Measurements from ENCODE around the gene RAB20.

Gene RAB20

GRCh38 chr13:110529522-110530311 lies 31.8 kb downstream of the RAB20 start:
- DNase-seq (ENCODE audit: low read depth in 2 of 2) = no peak

- DNase-seq (ENCODE audit: low read depth in 2 of 2) = no peak
Observed at GRCh38 chr13:110528911-110529310, 32.6 kb downstream of the RAB20 start.

DNA sequence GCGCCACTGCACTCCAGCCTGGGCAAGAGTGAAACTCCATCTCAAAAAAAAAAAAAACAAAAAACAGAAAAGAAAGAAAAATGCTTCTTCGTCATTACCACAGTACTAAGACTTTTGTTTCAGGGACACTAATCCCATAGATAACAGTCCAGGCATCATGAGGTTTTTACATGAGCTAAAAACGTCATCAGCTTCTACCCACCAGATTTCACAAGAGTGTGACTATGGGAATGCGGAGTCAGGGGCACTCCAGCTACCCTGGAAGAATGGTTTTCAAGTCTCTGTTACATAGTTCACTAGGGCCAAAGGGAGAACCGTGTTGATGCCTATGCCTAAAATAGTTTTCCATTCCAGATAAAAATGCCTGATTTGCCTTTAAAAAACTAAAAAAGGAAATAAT lies 33.2 kb downstream of the RAB20 start:
- no peak for DNase-seq (ENCODE audit: low read depth in 2 of 2)

GRCh38 chr13:110525328-110526319 lies 35.9 kb downstream of the RAB20 start:
- no peak for DNase-seq (ENCODE audit: low read depth in 2 of 2)

DNA sequence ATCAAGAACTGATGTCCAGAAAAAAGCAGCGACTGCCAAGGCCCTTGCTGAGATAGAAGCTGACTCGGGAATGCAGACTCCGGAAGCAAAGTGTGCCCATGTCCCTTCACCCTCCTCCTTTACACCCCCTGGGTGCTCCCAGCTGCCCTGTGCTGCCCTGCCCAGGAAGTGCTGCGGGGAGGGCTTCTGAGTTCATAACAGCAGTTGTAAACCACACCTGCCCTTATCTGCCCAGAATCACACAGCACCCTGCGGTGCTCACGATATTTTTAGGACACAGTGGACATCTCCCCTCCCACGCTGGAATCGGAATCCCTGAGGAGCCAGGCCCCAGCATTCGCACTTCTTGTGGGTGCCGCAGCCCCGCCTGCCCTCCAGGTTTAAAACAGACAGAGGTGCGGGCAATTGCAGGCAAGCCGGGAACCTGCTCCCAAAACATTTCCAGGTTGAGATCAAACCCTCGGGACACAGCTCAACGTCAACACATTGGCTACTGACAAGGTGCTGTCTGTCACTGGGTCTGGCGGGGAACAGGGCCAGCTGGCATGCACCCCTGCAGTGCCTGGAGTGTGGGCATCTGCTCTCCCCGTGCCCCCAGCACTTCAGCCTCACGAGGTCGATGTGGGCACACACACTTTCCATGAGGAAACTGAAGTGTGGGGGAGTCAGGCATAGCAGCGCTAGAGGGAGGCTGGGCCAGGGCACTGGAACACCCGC lies 36.8 kb downstream of the RAB20 start:
- DNase-seq (ENCODE audit: low read depth in 2 of 2) = no peak

- DNase-seq (ENCODE audit: low read depth in 2 of 2) = no peak
Observed at GRCh38 chr13:110523838-110524540, 37.5 kb downstream of the RAB20 start.

- no peak for DNase-seq (ENCODE audit: low read depth in 2 of 2)
Observed at GRCh38 chr13:110523180-110523579, 38.3 kb downstream of the RAB20 start.

GRCh38 chr13:110522721-110523120 lies 38.8 kb downstream of the RAB20 start:
- no peak for DNase-seq (ENCODE audit: low read depth in 2 of 2)

GRCh38 chr13:110521946-110522345 lies 39.6 kb downstream of the RAB20 start:
- no peak for DNase-seq (ENCODE audit: low read depth in 2 of 2)

DNA sequence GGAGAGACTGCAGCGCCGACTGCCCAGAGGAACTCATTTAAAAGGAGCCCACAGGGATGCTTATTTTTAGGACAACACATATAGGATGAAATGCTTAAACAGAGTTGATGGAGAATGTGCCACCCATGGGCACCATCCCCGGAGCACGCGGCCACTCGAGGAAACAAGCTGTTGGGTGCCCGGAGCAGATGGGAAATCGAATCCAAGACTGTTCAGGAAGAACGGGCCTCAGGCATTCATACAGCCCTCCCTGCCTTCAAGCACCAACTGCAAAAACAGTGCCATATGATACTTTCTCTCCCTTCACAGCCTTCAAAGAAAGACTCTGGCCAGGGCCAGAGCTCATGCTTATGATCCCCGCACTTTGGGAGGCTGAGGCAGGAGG lies 40.2 kb downstream of the RAB20 start:
- DNase-seq (ENCODE audit: low read depth in 2 of 2) = no peak

DNA sequence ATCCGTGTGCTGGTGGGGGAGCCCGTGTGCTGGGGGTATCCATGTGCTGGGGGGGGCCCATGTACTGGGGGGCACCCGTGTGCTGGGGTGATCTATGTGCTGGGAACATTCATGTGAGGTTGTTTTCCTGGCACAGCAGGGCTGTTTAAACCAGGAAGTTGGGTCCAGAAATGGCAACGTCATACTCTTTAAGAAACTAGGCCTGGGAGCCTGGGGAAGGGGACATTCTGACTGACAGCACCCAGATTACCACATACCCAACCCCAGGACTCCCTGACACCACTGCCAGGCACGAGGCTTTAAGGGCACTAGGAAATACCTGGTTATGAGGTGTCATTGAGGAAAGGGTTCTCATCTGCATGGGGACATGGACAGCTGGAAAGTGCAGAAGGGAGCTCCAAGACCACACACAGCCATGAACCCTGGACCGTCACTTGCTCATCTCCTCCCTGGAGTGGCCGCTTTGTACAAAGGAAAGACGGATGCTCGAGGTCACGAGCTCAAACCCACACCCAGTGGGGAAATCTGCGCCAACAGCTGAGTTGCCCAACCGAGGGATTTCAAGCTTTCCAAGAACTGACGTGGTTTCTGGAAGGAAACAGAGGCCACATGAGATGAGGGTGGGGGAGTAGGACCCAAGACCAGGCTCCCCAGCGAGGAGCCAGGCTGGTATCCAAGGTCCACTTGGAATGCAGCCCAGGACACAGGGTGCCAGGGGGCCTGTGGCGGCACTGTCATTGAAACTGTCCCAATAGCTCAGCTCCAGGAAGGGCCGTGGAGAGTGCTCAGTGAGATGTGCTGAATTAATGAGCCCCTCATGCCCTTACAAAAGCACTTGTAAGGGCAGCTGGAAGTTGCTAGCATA lies 40.9 kb downstream of the RAB20 start:
- no peak for DNase-seq (ENCODE audit: low read depth in 2 of 2)

- DNase-seq (ENCODE audit: low read depth in 2 of 2) = no peak
Observed at GRCh38 chr13:110519506-110519905, 42.0 kb downstream of the RAB20 start.

GRCh38 chr13:110519046-110519445 lies 42.5 kb downstream of the RAB20 start:
- no peak for DNase-seq (ENCODE audit: low read depth in 2 of 2)

DNA sequence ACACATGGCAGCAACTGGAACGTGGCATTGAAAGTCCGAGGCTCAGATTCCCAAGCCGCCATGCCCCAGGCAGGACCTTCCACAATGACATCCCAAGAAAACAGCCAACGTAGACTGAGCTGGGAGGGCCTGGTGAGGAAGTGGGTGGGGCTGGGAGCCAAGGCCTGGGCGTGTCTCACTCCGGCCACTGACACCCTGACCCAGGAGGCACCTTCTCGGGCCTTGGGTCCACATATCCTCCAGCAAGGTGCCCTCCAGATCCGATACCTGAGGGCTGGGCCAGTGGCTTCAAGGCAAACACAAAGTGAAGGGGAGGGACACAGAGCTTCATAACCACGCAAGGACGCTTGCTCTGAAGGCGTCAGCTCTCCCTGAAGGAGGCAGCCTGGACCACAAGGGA lies 43.0 kb downstream of the RAB20 start:
- no peak for DNase-seq (ENCODE audit: low read depth in 2 of 2)

DNA sequence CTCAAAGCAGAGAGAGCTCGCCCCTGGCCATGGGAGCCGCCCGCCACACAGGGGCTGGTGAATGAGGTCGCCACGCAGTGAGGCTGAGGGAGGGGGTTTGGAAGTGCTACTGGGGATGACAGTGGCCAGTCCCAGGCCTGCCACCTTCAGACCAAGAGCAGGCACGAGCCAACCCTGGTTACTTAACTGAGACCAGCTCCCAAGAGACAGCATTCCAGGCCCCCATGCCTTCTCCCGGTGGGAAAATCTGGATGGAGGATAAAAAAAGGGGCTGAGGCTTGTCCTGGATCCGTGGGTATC lies 43.3 kb downstream of the RAB20 start:
- no peak for DNase-seq (ENCODE audit: low read depth in 2 of 2)

DNA sequence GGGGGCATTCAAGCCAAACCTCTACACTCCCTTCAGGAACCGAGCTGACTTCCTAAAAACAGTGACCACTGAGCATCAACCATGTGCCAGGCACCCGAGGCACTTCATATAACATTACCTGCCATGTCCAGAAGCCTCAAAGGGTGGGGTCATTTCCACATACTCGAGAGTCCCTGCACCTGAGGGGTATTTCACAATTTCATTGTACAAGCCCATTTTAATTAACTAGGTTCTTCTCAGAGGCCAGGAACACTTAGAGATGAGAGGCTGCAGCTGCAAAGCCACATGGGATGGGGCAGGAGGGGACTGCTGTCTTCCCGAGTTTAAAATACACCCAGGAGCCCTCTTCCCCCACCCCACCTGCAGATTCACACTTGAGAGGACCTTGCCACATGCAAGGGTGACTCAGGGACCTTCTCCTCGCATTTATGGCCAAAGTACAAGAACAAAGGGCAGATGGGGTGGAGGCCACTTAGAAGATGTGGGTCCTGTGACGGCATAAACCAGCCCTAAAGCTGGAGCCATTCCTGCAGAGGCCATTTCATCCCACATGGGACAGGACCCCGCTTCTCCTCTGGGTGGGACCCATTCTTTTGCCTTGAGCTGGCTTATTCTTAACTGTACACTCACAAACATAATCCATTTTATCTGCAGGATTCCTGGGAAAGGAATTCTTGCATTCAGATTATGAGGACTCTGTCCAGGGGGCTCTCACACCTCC lies 43.9 kb downstream of the RAB20 start:
- DNase-seq (ENCODE audit: low read depth in 2 of 2) = no peak

DNA sequence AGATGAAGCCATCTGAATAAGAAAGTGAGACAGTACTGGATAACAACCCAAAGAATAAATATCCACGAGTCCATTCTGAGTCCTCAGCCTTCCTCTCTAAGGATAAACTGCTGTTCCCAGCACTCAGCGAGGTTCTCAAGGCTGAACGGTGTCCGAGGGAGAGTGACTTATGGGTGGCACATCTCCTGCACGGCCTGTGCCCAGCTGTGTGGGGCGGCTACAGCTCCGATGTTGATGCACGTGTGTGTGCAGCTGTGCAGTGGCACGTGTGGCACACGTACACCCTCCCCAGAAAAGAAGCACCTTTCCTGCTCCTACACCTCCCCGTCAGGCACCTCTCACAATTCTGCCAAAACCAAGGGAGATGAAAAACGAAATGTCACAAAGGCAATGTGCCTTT lies 45.0 kb downstream of the RAB20 start:
- no peak for DNase-seq (ENCODE audit: low read depth in 2 of 2)

- DNase-seq (ENCODE audit: low read depth in 2 of 2) = no peak
Observed at GRCh38 chr13:110512198-110512740, 49.3 kb downstream of the RAB20 start.

DNA sequence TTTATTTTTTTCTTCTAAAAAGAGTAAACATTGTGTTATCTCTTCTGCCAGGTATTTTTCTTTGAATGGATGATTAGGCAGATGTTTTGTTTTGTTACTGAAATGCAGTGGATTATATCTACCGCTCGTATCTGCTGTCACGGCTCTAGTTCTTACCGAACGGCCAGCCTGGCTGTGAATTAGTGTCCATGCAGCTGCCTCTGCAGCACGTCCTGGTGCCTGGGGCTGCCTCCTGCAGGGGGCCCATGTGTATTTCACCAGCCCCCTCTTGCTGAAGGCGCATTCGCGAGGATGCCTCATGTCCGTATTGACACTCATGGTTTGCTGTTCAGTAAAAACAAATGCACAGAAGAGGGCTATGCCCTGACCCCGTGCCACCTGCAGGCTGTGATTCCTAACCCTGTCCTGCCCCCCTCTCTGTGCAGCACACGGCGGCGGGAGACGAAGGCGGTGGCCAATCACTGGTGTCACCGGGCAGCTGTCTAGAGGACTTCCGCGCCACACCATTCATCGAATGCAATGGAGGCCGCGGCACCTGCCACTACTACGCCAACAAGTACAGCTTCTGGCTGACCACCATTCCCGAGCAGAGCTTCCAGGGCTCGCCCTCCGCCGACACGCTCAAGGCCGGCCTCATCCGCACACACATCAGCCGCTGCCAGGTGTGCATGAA lies 49.9 kb downstream of the RAB20 start:
- no peak for DNase-seq (ENCODE audit: low read depth in 2 of 2)
